Uterus (tissue), 2 donors: ENCODE measurements around the gene RNFT2.

Experiments
- POLR2A ChIP-seq, 2 donors: fragments of 450-650 bp; IDR thresholded peaks; one replicate each; pipeline ENCODE4 v1.6.1; 2016; ENCODE audit warnings: antibody characterized with exemption in 2 of 2, mild to moderate bottlenecking in 1 of 2, moderate library complexity in 1 of 2
- TF ChIP-seq, protein P1 (sequence below), 4 experiments: fragments of 200-600 bp in 2 of 4; fragments of 450-650 bp in 2 of 4; sonication (generic) in 2 of 4; IDR thresholded peaks; one replicate each; pipeline ENCODE4 v1.5.1; 2016 to 2019; ENCODE audit warnings: antibody characterized with exemption in 4 of 4, mild to moderate bottlenecking in 2 of 4, moderate library complexity in 1 of 4

DNA sequence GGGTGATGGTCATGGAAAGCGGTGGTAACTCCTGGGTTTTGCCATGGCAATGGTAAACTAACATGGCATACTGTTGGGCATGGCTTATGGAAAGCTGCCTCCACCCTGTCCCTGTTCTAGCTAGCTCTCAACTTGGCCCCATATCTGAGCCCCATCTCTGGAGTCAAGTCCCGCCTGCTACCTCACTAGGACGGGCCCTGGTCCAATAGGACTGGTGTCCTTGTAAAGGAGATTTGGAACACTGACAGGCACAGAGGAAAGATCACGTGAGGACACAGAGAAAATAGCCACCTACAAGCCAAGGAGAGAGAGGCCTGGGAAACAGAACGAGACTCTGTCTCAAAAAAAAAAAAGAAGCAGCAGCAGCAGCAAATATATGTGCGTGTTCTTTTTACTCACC lies 59.8 kb downstream of the RNFT2 start:
- TF ChIP-seq, protein P1, sequence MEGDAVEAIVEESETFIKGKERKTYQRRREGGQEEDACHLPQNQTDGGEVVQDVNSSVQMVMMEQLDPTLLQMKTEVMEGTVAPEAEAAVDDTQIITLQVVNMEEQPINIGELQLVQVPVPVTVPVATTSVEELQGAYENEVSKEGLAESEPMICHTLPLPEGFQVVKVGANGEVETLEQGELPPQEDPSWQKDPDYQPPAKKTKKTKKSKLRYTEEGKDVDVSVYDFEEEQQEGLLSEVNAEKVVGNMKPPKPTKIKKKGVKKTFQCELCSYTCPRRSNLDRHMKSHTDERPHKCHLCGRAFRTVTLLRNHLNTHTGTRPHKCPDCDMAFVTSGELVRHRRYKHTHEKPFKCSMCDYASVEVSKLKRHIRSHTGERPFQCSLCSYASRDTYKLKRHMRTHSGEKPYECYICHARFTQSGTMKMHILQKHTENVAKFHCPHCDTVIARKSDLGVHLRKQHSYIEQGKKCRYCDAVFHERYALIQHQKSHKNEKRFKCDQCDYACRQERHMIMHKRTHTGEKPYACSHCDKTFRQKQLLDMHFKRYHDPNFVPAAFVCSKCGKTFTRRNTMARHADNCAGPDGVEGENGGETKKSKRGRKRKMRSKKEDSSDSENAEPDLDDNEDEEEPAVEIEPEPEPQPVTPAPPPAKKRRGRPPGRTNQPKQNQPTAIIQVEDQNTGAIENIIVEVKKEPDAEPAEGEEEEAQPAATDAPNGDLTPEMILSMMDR (IDR thresholded peaks at IDR 0.05) = no peak
- TF ChIP-seq POLR2A (IDR thresholded peaks at IDR 0.05) = no peak
